GM18870 (cell line): Measurements from ENCODE around the gene ORM2.

Source experiments
- ATAC-seq: cut with Tn5 transposase; IDR thresholded peaks from one replicate; pipeline ENCODE4 v1.9.1; 2021; ENCODE audit warnings: moderate library complexity; ENCODE audit not compliant: unreplicated experiment

Gene ORM2

GRCh38 chr9:114369216-114370130 is 39.8 kb downstream of the ORM2 start:
- ATAC-seq: no peak

- ATAC-seq: no peak
Measured at GRCh38 chr9:114370251-114370967, 40.7 kb downstream of the ORM2 start.

GRCh38 chr9:114370968-114371320 is 41.3 kb downstream of the ORM2 start:
- no peak for ATAC-seq

- ATAC-seq: no peak
Measured at GRCh38 chr9:114371343-114371944, 41.8 kb downstream of the ORM2 start.

GRCh38 chr9:114371973-114372917 is 42.6 kb downstream of the ORM2 start:
- no peak for ATAC-seq

GRCh38 chr9:114372921-114373448 is 43.3 kb downstream of the ORM2 start:
- ATAC-seq: peak; percentile 94

GRCh38 chr9:114373960-114374730 is 44.5 kb downstream of the ORM2 start:
- no peak for ATAC-seq

GRCh38 chr9:114374936-114375335 is 45.3 kb downstream of the ORM2 start:
- ATAC-seq: no peak

- ATAC-seq: no peak
Measured at GRCh38 chr9:114375386-114376175, 45.9 kb downstream of the ORM2 start.

- ATAC-seq: no peak
Measured at GRCh38 chr9:114376586-114377445, 47.1 kb downstream of the ORM2 start.

GRCh38 chr9:114378016-114378415 is 48.3 kb downstream of the ORM2 start:
- no peak for ATAC-seq

GRCh38 chr9:114378883-114379282 is 49.2 kb downstream of the ORM2 start:
- ATAC-seq: no peak
